ENCODE measurements around the gene ALDOB.

The ALDOB gene

DNA sequence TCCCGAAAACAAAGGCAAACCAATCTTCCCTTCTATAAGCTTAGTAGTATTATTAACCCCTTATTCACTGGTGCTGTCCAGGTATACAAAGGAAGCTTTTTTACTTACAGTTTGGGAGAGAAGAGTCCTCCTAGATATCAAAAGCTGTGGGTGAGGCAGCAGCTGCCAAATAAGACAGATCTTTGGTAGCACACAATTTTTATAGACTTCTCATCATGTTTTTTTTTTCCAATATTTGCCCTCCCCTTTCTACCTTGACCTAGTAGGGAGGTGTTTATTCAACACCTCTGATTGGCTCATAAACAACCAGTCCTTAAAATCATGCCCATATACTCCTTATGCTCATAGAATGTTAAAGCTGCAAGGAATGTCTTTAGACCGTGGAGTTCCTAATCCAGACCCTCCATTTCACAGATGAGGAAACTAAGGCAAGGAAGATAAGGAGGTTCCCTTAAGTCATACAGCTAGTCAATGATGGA lies at the start of gene ALDOB:
TSS of gene ALDOB (minus strand) at position 174 of the 479 bp plus-strand sequence. CDS start 4,887 bp downstream, outside the sequence.
- no peak for DNase-seq

- DNase-seq, result no peak
These were observed 48.5 kb upstream of the ALDOB start for GRCh38 chr9:101484046-101484445.

DNA sequence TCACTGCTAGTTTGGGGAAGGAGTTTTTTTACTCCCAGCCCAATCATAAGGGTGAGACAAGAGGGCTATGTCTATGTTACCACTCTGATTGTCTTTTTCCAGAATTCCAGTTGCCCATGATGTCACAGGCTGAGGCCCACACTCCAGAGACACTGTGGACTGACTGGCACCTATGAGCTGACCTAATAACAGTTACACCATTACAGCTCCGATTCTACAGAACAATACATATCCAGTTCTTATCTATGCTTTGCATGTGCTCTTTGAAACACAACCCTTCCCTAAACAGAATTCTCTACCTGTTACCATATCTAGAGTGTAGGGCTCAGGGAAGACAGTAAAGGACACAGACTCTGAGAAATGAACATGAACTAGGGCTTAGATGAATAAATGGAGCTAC lies 45.7 kb upstream of the ALDOB start:
- DNase-seq, result no peak

DNA sequence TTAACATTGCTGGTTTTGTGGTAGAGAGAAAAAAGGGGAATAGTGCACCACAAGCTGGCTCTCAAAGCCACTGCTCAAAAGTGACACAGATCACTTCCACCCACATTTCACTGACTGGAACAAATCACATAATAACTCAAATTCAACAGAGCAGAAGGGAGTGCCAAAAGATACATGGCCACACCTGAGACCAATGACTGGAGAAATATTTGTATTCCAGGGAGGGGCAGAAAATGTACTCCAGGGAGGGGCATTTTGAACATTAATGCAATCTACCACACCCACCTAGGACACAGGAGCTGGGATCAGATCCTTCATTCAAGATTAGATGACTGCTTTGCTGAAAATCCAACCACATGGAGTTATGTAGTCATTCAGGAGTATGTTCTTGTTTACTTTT lies 44.8 kb upstream of the ALDOB start:
- no peak for DNase-seq

DNA sequence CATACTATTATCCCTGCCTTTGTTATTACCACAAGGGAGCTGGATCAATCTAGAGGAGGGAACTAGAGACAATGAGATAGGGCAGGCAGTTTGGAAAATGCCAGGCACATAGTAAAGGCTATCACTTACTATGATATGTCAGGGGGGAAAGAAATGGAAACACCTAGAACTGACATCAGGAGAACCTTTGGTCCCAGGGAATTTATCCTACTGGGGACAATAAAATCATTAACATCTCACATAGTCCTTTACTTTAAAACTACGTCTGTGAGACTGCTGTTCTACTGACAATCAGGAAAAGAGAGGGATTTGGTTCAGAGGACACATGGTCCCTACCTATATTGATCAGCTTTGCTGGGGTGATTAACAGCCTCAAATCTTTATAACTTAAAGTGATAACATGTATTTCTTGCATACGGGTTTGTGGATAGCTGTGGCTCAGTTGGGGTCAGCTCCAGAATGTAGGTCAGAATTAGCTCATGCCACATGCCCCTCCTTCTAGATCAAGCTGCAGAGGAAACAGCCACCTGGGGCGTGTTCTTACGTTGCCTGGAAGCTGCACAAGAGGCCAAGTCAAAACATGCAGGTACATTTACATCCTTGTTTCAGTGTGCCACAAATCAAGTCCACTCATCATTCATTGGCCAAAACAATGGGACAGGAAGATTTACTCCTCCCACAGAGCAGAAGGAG lies 43.9 kb upstream of the ALDOB start:
- no peak for DNase-seq

GRCh38 chr9:101478906-101479305 lies 43.3 kb upstream of the ALDOB start:
- DNase-seq, result no peak

GRCh38 chr9:101478444-101478843 lies 42.9 kb upstream of the ALDOB start:
- DNase-seq, result no peak

DNA sequence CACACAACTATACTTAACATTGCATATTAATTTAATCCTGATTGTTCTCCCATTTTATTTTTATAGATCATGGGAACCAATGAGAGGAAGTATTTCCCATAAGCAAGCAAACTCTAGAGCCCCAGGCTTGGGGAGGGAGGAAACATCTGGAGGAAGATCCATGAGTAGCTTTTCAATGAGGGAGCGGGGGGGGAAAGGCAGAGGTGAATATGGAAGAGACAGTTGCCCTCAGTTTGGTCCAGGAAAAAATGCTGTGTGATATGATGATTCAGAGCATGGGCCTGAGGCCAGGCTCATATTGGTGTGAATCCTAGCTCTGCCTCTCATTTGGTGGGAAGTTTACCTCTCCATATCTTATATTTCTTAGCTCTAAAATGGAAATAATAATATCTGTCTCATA lies 42.2 kb upstream of the ALDOB start:
- no peak for DNase-seq

DNA sequence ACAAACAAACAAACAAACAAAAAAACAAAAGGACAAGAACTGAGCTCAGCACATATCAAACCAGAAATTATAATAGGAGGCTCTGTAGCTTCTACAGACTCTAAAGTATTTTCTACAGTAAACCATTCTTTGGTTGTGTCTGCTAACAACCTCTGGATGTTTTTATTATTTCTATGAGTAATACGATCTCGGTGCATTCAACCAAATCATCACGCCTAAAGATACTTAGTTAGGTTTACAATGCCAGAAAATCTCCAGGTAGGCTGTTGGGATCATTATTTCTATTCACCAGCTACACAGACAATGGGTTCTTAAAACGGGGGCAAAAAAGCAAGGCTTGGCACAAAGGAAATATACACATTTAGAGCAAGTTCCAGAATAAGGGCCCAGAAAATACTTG lies 41.6 kb upstream of the ALDOB start:
- DNase-seq, result no peak

- DNase-seq, result no peak
These were observed 41.1 kb upstream of the ALDOB start for GRCh38 chr9:101476576-101477208.

DNA sequence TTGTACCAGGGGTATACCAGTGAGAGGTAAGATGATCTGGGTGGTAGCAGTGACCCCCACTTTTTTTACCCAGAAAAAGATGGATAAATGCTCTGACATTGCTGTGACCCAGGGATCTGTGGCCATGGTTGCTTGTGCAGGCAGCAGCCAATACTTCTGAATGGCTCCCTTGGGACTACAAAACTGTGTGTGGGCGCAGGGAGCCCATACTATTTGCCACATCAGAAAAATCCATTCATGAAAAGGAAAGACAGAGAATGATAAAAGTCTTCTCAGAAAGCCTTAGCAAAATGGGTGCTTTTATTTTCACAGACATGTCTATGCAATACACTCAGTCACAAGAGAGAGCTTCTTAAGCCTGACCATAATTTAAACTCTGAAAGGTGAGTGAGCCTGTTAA lies 37.3 kb upstream of the ALDOB start:
- no peak for DNase-seq

DNA sequence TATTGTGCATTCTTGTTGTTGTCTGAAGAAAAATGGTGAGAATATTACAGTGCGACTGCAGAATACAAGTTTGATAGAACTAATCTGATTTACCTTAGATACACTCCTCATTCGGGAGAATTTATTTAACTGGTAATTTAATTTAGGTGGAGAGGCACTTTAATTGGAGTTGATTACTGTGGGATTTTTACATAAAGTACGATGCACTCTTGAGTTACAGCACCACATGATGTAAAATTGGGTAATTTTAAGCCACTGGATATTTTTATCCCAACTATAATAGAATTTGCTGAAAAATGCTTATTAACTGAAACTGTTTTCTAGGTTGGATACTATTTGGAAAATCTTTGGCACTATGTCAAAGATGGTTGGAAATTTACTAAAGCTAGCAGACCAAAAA lies 35.4 kb upstream of the ALDOB start:
- DNase-seq, result no peak

DNA sequence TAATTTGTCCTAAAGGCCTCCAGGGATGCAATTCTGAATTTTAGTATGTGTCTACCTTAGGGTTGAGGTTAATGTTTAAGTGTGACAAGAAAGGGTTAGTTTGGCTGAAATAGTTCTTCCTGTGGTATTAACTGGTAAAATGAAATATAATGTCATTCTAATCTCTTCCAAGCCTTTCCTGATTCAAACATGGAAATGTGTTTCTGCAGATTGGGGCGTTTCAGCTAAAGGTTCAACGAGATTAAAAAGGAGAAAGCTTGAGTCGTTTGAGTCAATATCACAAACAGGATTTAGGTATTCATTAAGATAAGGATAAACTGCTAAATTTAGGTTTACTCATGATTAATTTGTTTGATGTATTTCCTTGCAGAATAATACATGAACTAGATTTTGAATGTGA lies 34.4 kb upstream of the ALDOB start:
- DNase-seq, result no peak

DNA sequence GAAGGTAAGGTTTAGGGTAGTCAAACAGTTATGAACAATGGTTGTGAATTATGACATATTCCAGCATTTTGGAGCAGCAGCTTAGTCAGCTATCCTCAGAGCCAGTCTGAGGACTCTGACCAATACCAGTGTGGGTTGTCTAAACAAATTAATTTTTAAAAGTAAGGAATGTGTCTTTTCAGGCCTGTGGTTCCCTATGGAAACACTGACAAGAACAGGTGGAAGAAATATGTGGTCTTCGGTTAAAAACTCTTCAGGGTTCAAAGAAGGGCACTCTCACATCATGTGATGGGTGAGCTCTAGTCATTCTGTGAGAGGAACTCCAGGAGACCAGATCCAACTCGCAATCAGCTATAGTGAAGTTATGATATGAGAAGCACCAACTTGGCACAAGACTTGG lies 33.5 kb upstream of the ALDOB start:
- DNase-seq, result no peak

DNA sequence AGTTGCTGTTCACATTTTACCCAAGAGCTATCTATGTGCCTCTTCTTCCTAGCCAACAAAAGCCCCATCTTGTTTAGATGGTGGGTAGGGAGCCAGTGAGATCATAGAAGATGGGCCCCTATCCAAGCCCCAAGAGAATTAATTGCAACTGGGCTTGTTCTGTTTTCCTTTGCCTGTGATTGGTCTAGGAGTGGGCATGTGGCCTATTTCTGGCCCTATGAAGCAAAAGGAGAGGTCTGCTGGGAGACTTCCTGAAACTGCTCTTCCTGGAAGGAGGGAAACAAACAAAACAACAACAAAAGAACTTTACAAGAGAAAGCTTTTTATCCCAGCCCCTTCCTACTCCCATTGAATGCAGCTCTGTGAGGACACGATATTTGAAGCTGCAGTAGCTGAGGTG lies 32.5 kb upstream of the ALDOB start:
- peak; percentile 17 to 65 for DNase-seq

- peak in 1 of 2 donors; percentile 65 for DNase-seq
These were observed 32.1 kb upstream of the ALDOB start for GRCh38 chr9:101467690-101468089.

DNA sequence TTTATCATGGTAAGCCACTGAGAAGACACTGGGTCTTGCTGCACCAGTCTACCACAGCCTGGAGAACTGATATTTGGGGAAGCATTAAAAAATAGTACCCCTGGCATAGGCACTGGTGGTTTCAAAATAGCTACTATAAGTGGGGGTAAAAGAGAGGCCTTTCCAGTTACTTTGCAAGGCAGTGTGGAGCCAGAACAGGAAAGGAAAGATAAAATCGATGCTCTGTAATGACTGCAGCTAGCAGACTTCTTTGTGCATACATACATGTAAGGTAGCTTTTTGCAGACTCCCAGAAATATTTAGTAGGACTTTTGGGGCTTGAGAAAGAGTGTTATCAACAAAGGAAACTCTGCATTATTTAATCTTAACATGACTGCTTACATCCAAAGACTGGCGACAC lies 31.3 kb upstream of the ALDOB start:
- no peak for DNase-seq

- peak; percentile 11 to 44 for DNase-seq
These were observed 29.8 kb upstream of the ALDOB start for GRCh38 chr9:101465326-101465915.

DNA sequence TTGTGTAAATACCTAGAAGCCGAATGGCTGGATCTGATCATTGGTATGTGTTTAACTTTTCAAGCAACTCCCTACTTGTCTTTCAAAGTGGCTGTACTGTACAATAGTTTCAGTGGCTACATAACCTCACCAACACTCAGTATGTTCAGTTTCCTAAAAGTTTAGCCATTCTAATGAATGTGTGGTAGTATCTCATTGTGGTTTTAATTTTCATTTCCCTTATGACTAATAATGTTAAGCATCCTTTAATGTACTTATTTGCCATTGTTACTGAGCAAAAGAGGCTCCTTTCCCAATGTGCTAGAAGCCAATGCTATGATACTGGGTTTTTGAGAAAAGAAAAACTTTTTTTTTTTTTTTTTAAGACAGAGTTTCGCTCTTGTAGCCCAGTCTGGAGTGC lies 27.8 kb upstream of the ALDOB start:
- no peak for DNase-seq

GRCh38 chr9:101462558-101462957 lies 27.0 kb upstream of the ALDOB start:
- no peak for DNase-seq

DNA sequence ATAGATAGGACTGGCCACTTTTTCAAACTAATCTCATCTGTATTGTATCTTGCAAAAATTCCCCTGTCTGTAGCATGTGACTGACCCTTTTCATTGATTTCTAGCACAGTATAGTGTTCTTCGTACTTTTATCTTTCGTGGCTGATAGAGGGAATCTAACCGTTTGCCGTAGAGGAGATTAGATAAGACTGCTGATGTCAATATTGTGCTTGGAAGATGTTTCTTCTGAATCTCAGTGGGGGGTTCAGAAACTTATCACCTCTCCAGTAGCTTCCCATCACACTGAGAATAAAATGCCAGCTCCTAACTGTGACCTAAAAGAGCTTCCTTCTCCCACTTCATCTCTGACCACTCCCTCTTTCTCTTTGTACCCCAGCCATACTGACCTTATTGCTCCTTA lies 25.4 kb upstream of the ALDOB start:
- DNase-seq, result no peak

GRCh38 chr9:101458963-101459631 lies 23.5 kb upstream of the ALDOB start:
- peak in 1 of 2 donors; percentile 92 for DNase-seq

DNA sequence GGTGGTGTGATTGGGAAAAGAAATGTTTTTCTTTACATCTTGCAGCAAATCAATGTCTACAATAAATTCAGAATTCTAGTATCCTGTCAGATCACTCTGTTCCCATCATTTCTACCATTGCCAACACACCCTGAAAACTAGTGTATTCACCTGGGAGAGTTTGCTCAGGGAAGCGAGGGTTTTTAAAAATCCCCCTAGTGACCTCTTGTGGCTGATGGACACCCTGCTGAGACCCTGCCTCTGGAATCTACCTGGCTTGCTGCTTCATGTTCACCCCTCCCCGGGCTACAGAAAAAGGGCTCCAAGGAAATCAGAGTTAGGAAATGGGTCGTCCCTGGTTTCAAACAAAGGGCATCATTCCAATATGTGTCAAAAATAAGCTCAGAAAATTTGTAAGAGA lies 21.4 kb upstream of the ALDOB start:
- no peak for DNase-seq

Data from hippocampal formation (tissue), 2 donors.